Heart left ventricle (tissue), 16 donors: ENCODE measurements around the gene DEPDC5. TPM values are rescaled to one million over a fixed set of nuclear protein-coding genes. Genes with fewer than 3 reads are reported as not detected.

Source experiments
- ATAC-seq, 4 donors: fragments of 200-7000 bp; cut with Tn5 transposase; one replicate each; pipeline ENCODE4 v1.9.1; 2020 to 2022; ENCODE audit warnings: moderate library complexity in 4 of 4, mild to moderate bottlenecking in 3 of 4, moderate number of reproducible peaks in 1 of 4
- DNase-seq, 5 donors: peaks; one replicate each; pipeline ENCODE4 v3.0.0-alpha.2; 2020
- H3K27ac ChIP-seq, 12 donors: fragments of 200-600 bp; sonication (generic) in 4 of 12; one replicate each; pipeline versions ENCODE4 v1.5.0 to v1.8.0; 2016 to 2022; ENCODE audit warnings: mild to moderate bottlenecking in 2 of 12
- H3K27me3 ChIP-seq, 9 donors: fragments of 200-600 bp; sonication (generic) in 2 of 9; one replicate each; pipeline versions ENCODE4 v1.5.1 to v1.8.0; 2016 to 2022; ENCODE audit warnings: mild to moderate bottlenecking in 3 of 9
- H3K36me3 ChIP-seq, 9 donors: fragments of 200-600 bp; sonication (generic) in 2 of 9; one replicate each; pipeline versions ENCODE4 v1.5.0 to v1.8.0; 2018 to 2022; ENCODE audit warnings: mild to moderate bottlenecking in 2 of 9
- H3K4me1 ChIP-seq, 12 donors: fragments of 200-600 bp; sonication (generic) in 4 of 12; one replicate each; pipeline versions ENCODE4 v1.5.0 to v1.8.0; 2016 to 2022; ENCODE audit warnings: mild to moderate bottlenecking in 3 of 12
- H3K4me3 ChIP-seq, 12 donors: fragments of 200-600 bp; sonication (generic) in 4 of 12; one replicate each; pipeline versions ENCODE4 v1.5.0 to v1.8.0; 2017 to 2022; ENCODE audit warnings: mild to moderate bottlenecking in 9 of 12, moderate library complexity in 4 of 12
- H3K9me3 ChIP-seq, 12 donors: fragments of 200-600 bp; sonication (generic) in 4 of 12; one replicate each; pipeline versions ENCODE4 v1.5.0 to v1.8.0; 2016 to 2022; ENCODE audit warnings: mild to moderate bottlenecking in 1 of 12
- POLR2A ChIP-seq, 2 donors: fragments of 450-650 bp; IDR thresholded peaks; one replicate each; pipeline ENCODE4 v1.6.1; 2017; ENCODE audit warnings: antibody characterized with exemption in 2 of 2, mild to moderate bottlenecking in 2 of 2, moderate library complexity in 2 of 2
- whole genome bisulfite sequencing, 4 donors: extraction: QIAGEN DNeasy Blood & Tissue Kit in 2 of 4; methylation state at CpG; one replicate each; pipeline versions ENCODE4 v1.1.5 to v1.1.7; 2013 to 2018; 5-methylcytosine and 5-hydroxymethylcytosine counted together
- intact Hi-C, 10 donors: fragments of 100-400 bp; cut with DNase I; formaldehyde crosslinking; loops; one replicate each; pipeline versions ENCODE4 v1.11.1 to v1.14.2; 2022
- polyA plus RNA-seq, 2 donors: library from polyadenylated mRNA; stranded (reverse); fragments of 200-250 nt; gene quantifications; one replicate each; pipeline ENCODE4 v1.2.3, GENCODE V29; 2013
- total RNA-seq, 9 donors: library from RNA; depleted of rRNA in 2 of 9; stranded (reverse); fragments of >200 nt in 2 of 9; fragmentation: NEBNext Ultra II Directional in 3 of 9; extraction: Animal tissue kit (Norgen Biotek cat#: 25700) in 3 of 9; gene quantifications; one replicate each; pipeline versions ENCODE4 v1.1.0 to v1.2.4, GENCODE V29; 2016 to 2023
- TF ChIP-seq, protein P1 (sequence below), 12 donors: fragments of 200-600 bp; sonication (generic) in 4 of 12; IDR thresholded peaks; one replicate each; pipeline versions ENCODE4 v1.5.0 to v1.8.0; 2018 to 2022; ENCODE audit warnings: antibody characterized with exemption in 12 of 12, mild to moderate bottlenecking in 5 of 12
- donor health status: ischemic (EF 13 %, LVEDD 7.1; RV severe dilation, severe dysfunction).
- donor health status: healthy with polysubstance abuse.
- donor health status: DM: no; HTN: yes; CAD: no.
- donor health status: DM: no; HTN: no; CAD: no.
- donor health status: ischemic (EF 25% LVEDD 6.9; RV normal size, moderate dysfunction).
- donor health status: ischemic (EF 25% LVEDD 5.7; RV mildly dilated, moderate dysfunction).
- donor health status: healthy.
- donor health status: DM: yes; HTN: yes; CAD: no.
- donor health status: ischemic (EF 35%, LVEDD 5.7; RV mildly dilated, moderate dysfunction).
- donor health status: nonischemic (EF 11% LVEDD 7.7; RV severe dilation, severe dysfunction).
- donor health status: DM: yes; HTN: yes; CAD: no.
- donor health status: PGD.
- donor health status: ischemic (EF 29% LVEDD 5.4; RV normal size, mild dysfunction).
- donor health status: nonischemic (EF 23%, LVEDD 6.1; RV moderate dilation, normal function).

DEPDC5 gene
- total and polyA plus RNA-seq, 11 donors, result 5.7 to 21.4 (median 10.4) TPM

DNA sequence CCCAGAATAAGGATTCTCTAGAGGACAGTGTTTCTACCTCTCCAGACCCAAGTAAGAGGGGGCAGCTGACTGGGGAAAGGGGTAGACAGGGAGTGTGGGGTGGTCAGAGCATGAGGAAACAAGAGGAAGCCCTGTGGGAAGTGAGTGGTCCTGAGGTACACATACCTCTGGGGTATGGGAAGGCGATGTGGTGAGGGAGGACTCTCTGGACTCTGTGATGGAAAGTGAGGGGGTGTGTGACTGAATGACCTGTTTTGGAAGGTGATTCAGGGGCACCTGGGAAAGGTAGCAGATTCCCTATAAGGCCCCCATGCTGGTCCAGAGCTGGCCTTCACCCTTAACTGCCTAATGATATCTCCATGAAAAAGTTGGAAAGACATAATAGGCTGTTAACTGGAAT lies 80.1 kb downstream of the DEPDC5 start:
- no peak overlapping the region for H3K27ac ChIP-seq
- DNase-seq (no peak), ATAC-seq (no peak)
- no peaks in the 10 kb centered on the region for H3K27me3 ChIP-seq
- H3K9me3 ChIP-seq, result no peaks in the 10 kb centered on the region
- intact Hi-C loops, result no loop called here
- H3K4me3 ChIP-seq, result no peak overlapping the region
- H3K36me3 ChIP-seq, result peaks cover 0 to 83% (median 58%) of the 10 kb centered on the region in 9 donors
- WGBS, 4 donors, result 94 to 98% (median 96%) methylated on average over 1 of the region's 1 CpG
- TF ChIP-seq, protein P1, sequence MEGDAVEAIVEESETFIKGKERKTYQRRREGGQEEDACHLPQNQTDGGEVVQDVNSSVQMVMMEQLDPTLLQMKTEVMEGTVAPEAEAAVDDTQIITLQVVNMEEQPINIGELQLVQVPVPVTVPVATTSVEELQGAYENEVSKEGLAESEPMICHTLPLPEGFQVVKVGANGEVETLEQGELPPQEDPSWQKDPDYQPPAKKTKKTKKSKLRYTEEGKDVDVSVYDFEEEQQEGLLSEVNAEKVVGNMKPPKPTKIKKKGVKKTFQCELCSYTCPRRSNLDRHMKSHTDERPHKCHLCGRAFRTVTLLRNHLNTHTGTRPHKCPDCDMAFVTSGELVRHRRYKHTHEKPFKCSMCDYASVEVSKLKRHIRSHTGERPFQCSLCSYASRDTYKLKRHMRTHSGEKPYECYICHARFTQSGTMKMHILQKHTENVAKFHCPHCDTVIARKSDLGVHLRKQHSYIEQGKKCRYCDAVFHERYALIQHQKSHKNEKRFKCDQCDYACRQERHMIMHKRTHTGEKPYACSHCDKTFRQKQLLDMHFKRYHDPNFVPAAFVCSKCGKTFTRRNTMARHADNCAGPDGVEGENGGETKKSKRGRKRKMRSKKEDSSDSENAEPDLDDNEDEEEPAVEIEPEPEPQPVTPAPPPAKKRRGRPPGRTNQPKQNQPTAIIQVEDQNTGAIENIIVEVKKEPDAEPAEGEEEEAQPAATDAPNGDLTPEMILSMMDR (IDR thresholded peaks at IDR 0.05), result no peak
- no peak for TF ChIP-seq POLR2A (IDR thresholded peaks at IDR 0.05)
- peaks cover 0 to 13% (median 0%) of the 10 kb centered on the region in 12 donors for H3K4me1 ChIP-seq

DNA sequence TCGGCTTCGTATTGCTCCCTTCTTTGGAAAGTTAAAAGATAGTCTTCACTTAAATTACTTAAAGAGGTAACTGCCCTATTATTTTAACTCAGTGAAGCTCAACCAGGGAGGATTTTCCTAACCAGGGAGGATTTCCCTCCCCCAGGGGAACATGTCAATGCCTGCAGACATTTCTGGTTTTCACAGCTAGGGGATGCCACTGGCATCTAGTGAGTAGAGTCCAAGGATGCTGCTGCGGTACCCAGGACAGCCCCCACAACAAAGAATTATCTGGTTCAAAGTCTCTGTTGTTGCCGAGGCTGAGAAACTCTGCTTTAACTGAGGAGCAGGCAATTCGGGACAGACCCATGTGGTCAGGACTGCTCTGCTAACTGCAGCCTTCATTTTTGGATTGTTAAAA lies 82.2 kb downstream of the DEPDC5 start:
- Histone ChIP-seq H3K9me3 (no peaks in the 10 kb centered on the region), H3K27ac (no peak overlapping the region), H3K27me3 (no peaks in the 10 kb centered on the region), H3K36me3 (peaks cover 0 to 97% (median 79%) of the 10 kb centered on the region in 9 donors), H3K4me1 (no peaks in the 10 kb centered on the region), H3K4me3 (no peak overlapping the region)
- TF ChIP-seq, protein P1 (IDR thresholded peaks at IDR 0.05), result no peak
- TF ChIP-seq POLR2A (IDR thresholded peaks at IDR 0.05), result no peak
- WGBS, 4 donors, result 84 to 86% (median 85%) methylated on average over 5 of the region's 5 CpGs
- intact Hi-C loops, result no loop called here
- DNase-seq, result no peak
- no peak for ATAC-seq

DNA sequence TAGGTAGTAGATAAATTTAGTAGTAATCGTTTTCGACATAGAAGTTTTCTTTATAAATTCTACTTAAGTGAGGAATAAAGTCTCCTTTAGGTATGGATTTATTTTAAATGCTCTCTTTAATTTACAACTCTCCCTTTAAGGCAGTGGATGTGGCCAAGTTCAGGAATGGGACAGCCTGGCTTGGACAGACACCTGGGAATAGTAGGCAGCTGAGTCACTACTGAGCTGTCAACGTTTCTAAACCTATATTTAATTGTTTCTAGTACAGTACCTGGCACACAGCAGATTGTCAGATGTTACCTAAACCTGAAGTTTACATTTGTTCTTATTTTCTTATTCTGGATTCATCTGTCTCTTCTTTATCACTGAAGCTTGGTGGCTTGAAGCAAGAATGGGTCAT lies 85.1 kb downstream of the DEPDC5 start:
- no peak for DNase-seq
- Histone ChIP-seq H3K27ac (no peak overlapping the region), H3K36me3 (peaks cover 0 to 100% (median 89%) of the 10 kb centered on the region in 9 donors), H3K27me3 (no peaks in the 10 kb centered on the region), H3K9me3 (no peaks in the 10 kb centered on the region), H3K4me1 (no peaks in the 10 kb centered on the region), H3K4me3 (no peak overlapping the region)
- intact Hi-C loops, result no loop called here
- no peak for ATAC-seq
- no peak for TF ChIP-seq POLR2A (IDR thresholded peaks at IDR 0.05)
- TF ChIP-seq, protein P1 (IDR thresholded peaks at IDR 0.05), result no peak
- 65 to 75% (median 69%) methylated on average over 3 of the region's 3 CpGs for WGBS, 4 donors

DNA sequence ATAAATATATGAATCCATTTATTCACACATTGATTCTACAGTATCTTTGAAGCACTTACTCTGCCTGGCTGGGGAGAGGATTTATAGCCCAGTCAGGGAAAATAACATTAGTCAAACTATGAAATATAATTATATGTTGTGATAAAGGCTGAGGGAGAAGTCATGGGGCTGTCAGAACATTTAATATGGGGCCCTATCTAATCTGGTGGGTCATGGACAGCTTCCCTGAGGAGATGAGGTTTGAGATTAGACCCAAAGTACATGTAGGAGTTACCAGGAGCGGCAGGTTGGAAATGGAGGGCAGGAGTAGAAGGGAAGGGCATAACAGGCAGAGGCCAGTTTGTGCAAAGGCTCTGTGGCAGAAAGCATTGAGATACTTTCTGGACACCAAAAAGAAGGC lies 86.2 kb downstream of the DEPDC5 start:
- Histone ChIP-seq H3K4me3 (no peak overlapping the region), H3K4me1 (no peaks in the 10 kb centered on the region), H3K27ac (no peak overlapping the region), H3K27me3 (no peaks in the 10 kb centered on the region), H3K9me3 (no peaks in the 10 kb centered on the region), H3K36me3 (peaks cover 0 to 100% (median 94%) of the 10 kb centered on the region in 9 donors)
- WGBS, 4 donors, result 92 to 100% (median 95%) methylated on average over 1 of the region's 1 CpG
- DNase-seq (no peak), ATAC-seq (no peak)
- TF ChIP-seq, protein P1 (IDR thresholded peaks at IDR 0.05), result no peak
- no peak for TF ChIP-seq POLR2A (IDR thresholded peaks at IDR 0.05)
- intact Hi-C loops, result no loop called here
